ENCODE data around the gene CAMKV.

- TF ChIP-seq, protein P1, sequence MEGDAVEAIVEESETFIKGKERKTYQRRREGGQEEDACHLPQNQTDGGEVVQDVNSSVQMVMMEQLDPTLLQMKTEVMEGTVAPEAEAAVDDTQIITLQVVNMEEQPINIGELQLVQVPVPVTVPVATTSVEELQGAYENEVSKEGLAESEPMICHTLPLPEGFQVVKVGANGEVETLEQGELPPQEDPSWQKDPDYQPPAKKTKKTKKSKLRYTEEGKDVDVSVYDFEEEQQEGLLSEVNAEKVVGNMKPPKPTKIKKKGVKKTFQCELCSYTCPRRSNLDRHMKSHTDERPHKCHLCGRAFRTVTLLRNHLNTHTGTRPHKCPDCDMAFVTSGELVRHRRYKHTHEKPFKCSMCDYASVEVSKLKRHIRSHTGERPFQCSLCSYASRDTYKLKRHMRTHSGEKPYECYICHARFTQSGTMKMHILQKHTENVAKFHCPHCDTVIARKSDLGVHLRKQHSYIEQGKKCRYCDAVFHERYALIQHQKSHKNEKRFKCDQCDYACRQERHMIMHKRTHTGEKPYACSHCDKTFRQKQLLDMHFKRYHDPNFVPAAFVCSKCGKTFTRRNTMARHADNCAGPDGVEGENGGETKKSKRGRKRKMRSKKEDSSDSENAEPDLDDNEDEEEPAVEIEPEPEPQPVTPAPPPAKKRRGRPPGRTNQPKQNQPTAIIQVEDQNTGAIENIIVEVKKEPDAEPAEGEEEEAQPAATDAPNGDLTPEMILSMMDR (IDR thresholded peaks at IDR 0.05 in 2 of 3, conservative IDR thresholded peaks at IDR 0.05 in 1 of 3; ENCODE audit: control insufficient read depth in 2 of 3, extremely low read depth in 1 of 3, insufficient read depth in 1 of 3, low read depth in 3 of 3, low read length in 3 of 3): no peak
- TF ChIP-seq CEBPB (IDR thresholded peaks at IDR 0.05; ENCODE audit: borderline replicate concordance in 1 of 2, low read depth in 2 of 2, low read length in 2 of 2) (no peak), POLR2AphosphoS2 (IDR thresholded peaks at IDR 0.05; ENCODE audit: low read depth, low read length) (no peak), RCOR1 (conservative IDR thresholded peaks at IDR 0.05; ENCODE audit: low read depth, low read length) (no peak), PBX3 (IDR thresholded peaks at IDR 0.05; ENCODE audit: insufficient replicate concordance, low read depth, low read length) (no peak), BCLAF1 (IDR thresholded peaks at IDR 0.05) (no peak), MTA3 (IDR thresholded peaks at IDR 0.05; ENCODE audit: borderline replicate concordance, low read length) (no peak), CBFB (IDR thresholded peaks at IDR 0.05; ENCODE audit: low read depth) (no peak), SREBF2 (IDR thresholded peaks at IDR 0.05; ENCODE audit: low read length) (no peak), NFYA (IDR thresholded peaks at IDR 0.05; ENCODE audit: borderline replicate concordance, low read depth, low read length) (no peak), POLR2AphosphoS5 (IDR thresholded peaks at IDR 0.05; ENCODE audit: low read length) (no peak), MXI1 (IDR thresholded peaks at IDR 0.05; ENCODE audit: low read depth, low read length) (no peak)
Measured at GRCh38 chr3:49912881-49913281, 43.2 kb upstream of the CAMKV start.

All from GM12878 (cell line).